Hepatocyte (in vitro differentiated cells): Measurements from ENCODE around the gene CUX1. TPM values are rescaled to one million over a fixed set of nuclear protein-coding genes. Genes with fewer than 3 reads are reported as not detected.

Experiments
- DNase-seq: peaks from one replicate; pipeline ENCODE4 v3.0.0-alpha.2; 2016; ENCODE audit warnings: low spot score
- H2AFZ ChIP-seq: fragments of 200-600 bp; sonication (generic); 2 replicates; pipeline ENCODE4 v1.6.0; 2016; ENCODE audit warnings: antibody characterized with exemption, mild to moderate bottlenecking
- H3K27ac ChIP-seq: fragments of 200-600 bp; sonication (generic); 2 replicates; pipeline ENCODE4 v1.5.1; 2016; ENCODE audit warnings: mild to moderate bottlenecking
- H3K27me3 ChIP-seq: fragments of 200-600 bp; sonication (generic); 2 replicates; pipeline ENCODE4 v1.6.1; 2016
- H3K36me3 ChIP-seq: fragments of 200-600 bp; sonication (generic); replicated peaks from 2 replicates; pipeline ENCODE4 v1.5.1; 2016; ENCODE audit warnings: low read depth; ENCODE audit not compliant: insufficient read depth
- H3K4me1 ChIP-seq: fragments of 200-600 bp; sonication (generic); 2 replicates; pipeline ENCODE4 v1.5.1; 2016; ENCODE audit warnings: mild to moderate bottlenecking, moderate library complexity; ENCODE audit not compliant: insufficient read depth
- H3K4me2 ChIP-seq: fragments of 200-600 bp; sonication (generic); 2 replicates; pipeline ENCODE4 v1.6.0; 2016
- H3K4me3 ChIP-seq: fragments of 200-600 bp; sonication (generic); 2 replicates; pipeline ENCODE4 v1.5.1; 2016; ENCODE audit warnings: mild to moderate bottlenecking
- H3K79me2 ChIP-seq: fragments of 200-600 bp; sonication (generic); 2 replicates; pipeline ENCODE4 v1.6.0; 2017; ENCODE audit warnings: mild to moderate bottlenecking
- H3K9me2 ChIP-seq: fragments of 200-600 bp; sonication (generic); replicated peaks from 2 replicates; pipeline ENCODE4 v1.6.0; 2017; ENCODE audit warnings: mild to moderate bottlenecking; ENCODE audit not compliant: insufficient read depth
- H3K9me3 ChIP-seq: fragments of 200-600 bp; sonication (generic); 2 replicates; pipeline ENCODE4 v1.5.1; 2016; ENCODE audit warnings: low read depth, mild to moderate bottlenecking
- H4K20me1 ChIP-seq: fragments of 200-600 bp; sonication (generic); 2 replicates; pipeline ENCODE4 v1.6.0; 2016; ENCODE audit warnings: mild to moderate bottlenecking; ENCODE audit not compliant: insufficient read depth, poor library complexity, severe bottlenecking
- CTCF ChIP-seq: fragments of 200-600 bp; sonication (generic); IDR thresholded peaks from 2 replicates; pipeline ENCODE4 v1.5.1; 2016; ENCODE audit warnings: antibody characterized with exemption, mild to moderate bottlenecking; ENCODE audit not compliant: poor library complexity
- EZH2 ChIP-seq: fragments of 200-600 bp; sonication (generic); IDR thresholded peaks from 2 replicates; pipeline ENCODE4 v1.6.1; 2016; ENCODE audit warnings: antibody characterized with exemption, mild to moderate bottlenecking, borderline replicate concordance
- EZH2phosphoT487 ChIP-seq: fragments of 200-600 bp; sonication (generic); IDR thresholded peaks from one replicate; pipeline ENCODE4 v1.6.1; 2018; ENCODE audit warnings: antibody characterized with exemption, mild to moderate bottlenecking, low read depth, moderate library complexity; ENCODE audit not compliant: unreplicated experiment, severe bottlenecking
- WGBS: methylation state at CpG from one replicate; pipeline ENCODE4 v1.1.6; 2016; ENCODE audit warnings: low lambda C conversion rate; ENCODE audit errors: missing lambda C conversion rate; 5-methylcytosine and 5-hydroxymethylcytosine counted together
- polyA plus RNA-seq: library from polyadenylated mRNA; unstranded; fragments of >200 nt; fragmentation: Nextera tagmentation; extraction: Ambion mirVana; gene quantifications from 2 replicates; pipeline ENCODE4 v1.2.1, GENCODE V29; 2016
- total RNA-seq: library from RNA; depleted of rRNA; stranded (reverse); fragments of >200 nt; gene quantifications from 2 replicates; pipeline ENCODE4 v1.2.3, GENCODE V29; 2014

Gene CUX1
- total and polyA plus RNA-seq, 2 experiments from 2014 or later: 60.1 to 76.8 TPM

- no peaks in the 10 kb centered on the region for H3K27me3 ChIP-seq
- no peaks in the 10 kb centered on the region for H3K9me2 ChIP-seq
- DNase-seq: no peak
- no peak overlapping the region for H3K4me3 ChIP-seq
- peaks cover 2% of the 10 kb centered on the region for H3K79me2 ChIP-seq
- no peaks in the 10 kb centered on the region for H3K36me3 ChIP-seq
- H3K9me3 ChIP-seq: no peaks in the 10 kb centered on the region
- no peak overlapping the region for H3K27ac ChIP-seq
- TF ChIP-seq EZH2 (no peak), CTCF (no peak), EZH2phosphoT487 (no peak)
- H4K20me1 ChIP-seq: no peaks in the 10 kb centered on the region
- peaks cover 7% of the 10 kb centered on the region for H3K4me1 ChIP-seq
- 86% methylated on average over 11 of the region's 11 CpGs for WGBS
- no peak overlapping the region for H2AFZ ChIP-seq
- H3K4me2 ChIP-seq: no peak overlapping the region
These were observed 310.9 kb downstream of the CUX1 start for GRCh38 chr7:102128303-102128702.

GRCh38 chr7:102129636-102130370 lies 312.4 kb downstream of the CUX1 start:
- Histone ChIP-seq H3K4me2 (no peak overlapping the region), H3K9me2 (no peaks in the 10 kb centered on the region), H3K27ac (no peak overlapping the region), H3K4me1 (peaks cover 6% of the 10 kb centered on the region), H2AFZ (no peak overlapping the region), H3K79me2 (peaks cover 4% of the 10 kb centered on the region), H3K4me3 (no peak overlapping the region), H4K20me1 (no peaks in the 10 kb centered on the region), H3K9me3 (no peaks in the 10 kb centered on the region), H3K27me3 (no peaks in the 10 kb centered on the region), H3K36me3 (no peaks in the 10 kb centered on the region)
- TF ChIP-seq EZH2: no peak
- no peak for TF ChIP-seq CTCF
- no peak for TF ChIP-seq EZH2phosphoT487
- WGBS: 84% methylated on average over 15 of the region's 15 CpGs
- DNase-seq: no peak

DNA sequence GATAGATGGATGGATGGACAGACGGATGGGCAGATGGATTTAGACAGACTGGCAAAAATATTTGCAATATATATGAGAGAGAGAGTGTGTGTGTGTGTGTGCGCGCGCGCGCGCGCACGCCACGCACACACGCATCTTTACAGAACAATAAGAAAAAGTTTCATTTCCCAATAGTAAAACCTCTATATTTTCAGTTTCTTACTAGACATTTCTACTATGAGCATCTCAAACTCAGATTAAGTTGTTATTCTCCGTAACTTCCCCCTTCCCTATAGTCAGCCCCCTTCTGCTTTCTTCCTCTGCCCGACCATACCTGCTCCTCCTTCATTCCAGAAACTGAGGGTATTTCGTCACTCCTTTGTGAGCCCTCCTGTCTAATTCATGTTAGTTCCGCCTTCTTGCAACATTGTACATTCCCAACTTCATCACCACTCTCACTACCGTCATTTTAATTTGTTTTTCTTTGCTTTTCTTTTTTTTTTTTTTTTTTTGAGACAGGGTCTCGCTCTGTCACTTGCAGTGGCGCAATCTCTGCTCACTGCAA lies 314.9 kb downstream of the CUX1 start:
- no peak for DNase-seq
- no peak for TF ChIP-seq CTCF
- no peak for TF ChIP-seq EZH2phosphoT487
- TF ChIP-seq EZH2: no peak
- no peaks in the 10 kb centered on the region for H4K20me1 ChIP-seq
- WGBS: 94% methylated on average over 18 of the region's 18 CpGs
- H3K9me2 ChIP-seq: no peaks in the 10 kb centered on the region
- H3K4me2 ChIP-seq: no peak overlapping the region
- H3K4me3 ChIP-seq: no peak overlapping the region
- peaks cover 2% of the 10 kb centered on the region for H3K79me2 ChIP-seq
- no peak overlapping the region for H2AFZ ChIP-seq
- peaks cover 3% of the 10 kb centered on the region for H3K4me1 ChIP-seq
- H3K9me3 ChIP-seq: no peaks in the 10 kb centered on the region
- no peaks in the 10 kb centered on the region for H3K36me3 ChIP-seq
- no peaks in the 10 kb centered on the region for H3K27me3 ChIP-seq
- H3K27ac ChIP-seq: no peak overlapping the region
